ENCODE measurements around the gene AMFR.

AMFR gene

GRCh38 chr16:56352351-56353053, 72.8 kb downstream of the AMFR start:
- no peak overlapping the region for H3K27ac ChIP-seq
- H3K4me3 ChIP-seq: no peak overlapping the region

GRCh38 chr16:56351481-56351880, 73.9 kb downstream of the AMFR start:
- Histone ChIP-seq H3K27ac (no peak overlapping the region), H3K4me3 (no peak overlapping the region)

GRCh38 chr16:56350491-56351405, 74.6 kb downstream of the AMFR start:
- Histone ChIP-seq H3K4me3 (no peak overlapping the region), H3K27ac (no peak overlapping the region)

- no peak overlapping the region for H3K27ac ChIP-seq
- H3K4me3 ChIP-seq: no peak overlapping the region
Measured at GRCh38 chr16:56349711-56350161, 75.6 kb downstream of the AMFR start.

DNA sequence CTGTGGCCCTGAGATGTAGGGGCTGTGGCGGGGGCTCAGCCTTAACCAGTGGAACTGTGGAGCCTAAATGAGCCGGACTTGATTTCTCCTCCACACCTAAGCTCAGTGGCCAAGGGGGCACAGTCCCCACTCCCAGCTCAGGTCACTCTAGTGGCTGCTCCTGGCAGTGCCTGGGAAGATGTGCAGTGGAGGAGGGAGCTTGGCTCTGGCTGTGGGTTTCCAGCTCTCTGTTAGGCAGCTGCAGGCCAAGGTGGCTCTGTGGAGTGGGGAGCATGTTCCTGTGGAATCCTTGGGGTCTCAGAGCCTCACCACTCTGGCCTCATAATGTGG, 76.3 kb downstream of the AMFR start:
- Histone ChIP-seq H3K27ac (no peak overlapping the region), H3K4me3 (no peak overlapping the region)

- H3K27ac ChIP-seq: no peak overlapping the region
Measured at GRCh38 chr16:56348168-56349085, 76.9 kb downstream of the AMFR start.

GRCh38 chr16:56347670-56348069, 77.7 kb downstream of the AMFR start:
- H3K4me3 ChIP-seq: no peak overlapping the region
- no peak overlapping the region for H3K27ac ChIP-seq

More at GRCh38 chr16:56348168-56349085, 76.9 kb downstream of the AMFR start:
- H3K4me3 ChIP-seq: no peak overlapping the region

DNA sequence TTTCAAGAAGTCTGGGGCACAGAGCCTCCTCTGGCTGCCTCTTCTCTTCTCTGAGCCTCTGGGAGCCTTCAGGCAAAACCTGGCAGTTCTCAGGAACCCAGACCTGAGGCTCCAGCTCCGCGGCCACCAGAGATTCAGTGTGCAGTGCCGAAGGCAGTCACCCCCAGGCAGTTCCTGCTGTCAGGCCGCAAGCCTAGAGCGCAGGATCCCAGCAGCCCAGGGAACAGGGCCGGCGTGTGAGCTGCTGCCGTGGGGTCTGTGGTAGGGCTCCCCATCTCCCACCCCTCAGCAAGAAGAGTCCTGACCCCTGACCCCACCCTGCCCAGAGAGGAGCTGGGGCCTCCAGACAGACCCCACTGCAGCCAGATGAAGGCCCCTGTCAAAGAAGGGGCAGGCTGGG, 78.2 kb downstream of the AMFR start:
- no peak overlapping the region for H3K27ac ChIP-seq
- no peak overlapping the region for H3K4me3 ChIP-seq

DNA sequence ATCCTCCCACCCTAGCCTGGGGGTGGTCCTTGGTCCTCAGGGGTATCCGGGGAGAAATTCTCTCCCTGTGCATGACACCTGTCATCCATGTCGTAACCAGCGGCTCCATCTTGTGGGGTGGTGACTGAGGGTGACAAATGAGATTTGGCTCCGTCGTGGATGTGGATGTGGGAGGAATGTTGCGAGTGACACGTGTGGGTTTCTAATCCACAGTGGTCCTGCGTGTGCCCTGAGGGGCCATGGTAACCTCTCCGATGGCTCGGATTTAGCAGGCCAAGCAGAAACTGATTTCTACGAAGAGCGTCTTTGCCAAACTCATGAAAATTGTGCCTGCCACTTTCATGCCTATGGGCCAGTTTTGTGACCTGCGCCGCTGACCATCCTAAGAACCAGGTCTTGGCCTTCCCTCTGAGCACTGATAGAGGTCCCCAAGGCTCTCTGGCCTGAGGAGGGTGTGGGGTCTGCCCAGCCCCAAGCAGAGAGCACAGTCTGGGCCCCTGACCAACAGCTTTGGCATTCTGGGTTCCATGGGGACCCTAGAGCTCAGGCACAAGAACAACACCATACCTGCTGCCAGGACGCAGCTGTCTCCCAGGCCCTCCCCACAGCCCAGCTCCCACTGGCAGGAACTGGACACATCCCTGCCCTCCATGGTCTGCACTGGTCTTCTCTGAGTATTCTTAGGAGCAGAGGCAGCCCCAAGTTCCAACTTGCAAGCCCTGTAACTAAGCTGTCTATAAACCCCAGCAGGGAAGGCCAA, 79.0 kb downstream of the AMFR start:
- no peak overlapping the region for H3K27ac ChIP-seq
- no peak overlapping the region for H3K4me3 ChIP-seq

- H3K27ac ChIP-seq: no peak overlapping the region
Measured at GRCh38 chr16:56345406-56346050, 79.8 kb downstream of the AMFR start.

GRCh38 chr16:56344518-56345405, 80.6 kb downstream of the AMFR start:
- Histone ChIP-seq H3K4me3 (no peak overlapping the region), H3K27ac (peak overlapping the region in 1 of 21 experiments; percentile 30)

More at GRCh38 chr16:56345406-56346050, 79.8 kb downstream of the AMFR start:
- no peak overlapping the region for H3K4me3 ChIP-seq

DNA sequence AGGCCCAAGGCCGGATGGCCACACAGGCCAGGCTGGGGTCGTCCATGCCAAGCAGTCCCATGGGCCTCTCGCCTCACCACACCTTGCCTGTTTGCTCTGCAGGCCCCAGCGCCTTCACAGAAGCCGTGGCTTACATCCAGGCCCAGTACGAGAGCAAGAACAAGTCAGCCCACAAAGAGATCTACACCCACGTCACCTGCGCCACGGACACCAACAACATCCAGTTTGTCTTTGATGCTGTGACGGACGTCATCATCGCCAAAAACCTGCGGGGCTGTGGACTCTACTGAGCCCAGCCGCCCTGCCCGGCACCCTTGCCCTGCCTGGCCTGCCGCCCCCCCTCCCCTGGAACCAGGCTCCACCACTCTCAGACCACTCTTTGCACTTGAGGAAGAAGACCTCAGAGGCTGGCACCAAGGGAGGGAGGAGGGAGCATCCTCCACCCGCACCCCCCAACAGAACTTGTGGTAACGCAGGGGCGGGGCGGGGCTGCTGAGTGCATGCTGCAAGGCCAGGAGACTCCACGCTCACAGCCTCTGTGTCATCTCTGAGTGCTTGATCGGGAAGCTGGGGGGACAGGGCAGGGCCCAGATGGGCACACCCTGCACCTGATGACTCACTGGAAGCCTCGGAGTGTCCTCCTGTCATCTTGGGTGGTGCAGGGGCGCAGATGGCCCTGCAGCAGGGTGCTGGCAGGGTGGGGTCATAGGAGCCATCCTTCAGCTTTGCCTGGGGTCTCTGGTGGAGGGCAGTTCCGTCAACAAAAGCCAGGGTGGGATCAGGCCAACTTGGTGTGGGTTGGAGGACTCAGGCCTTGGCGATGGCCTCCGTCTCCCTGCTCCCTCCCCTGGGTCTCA, 81.5 kb downstream of the AMFR start:
- no peak overlapping the region for H3K27ac ChIP-seq
- H3K4me3 ChIP-seq: no peak overlapping the region

DNA sequence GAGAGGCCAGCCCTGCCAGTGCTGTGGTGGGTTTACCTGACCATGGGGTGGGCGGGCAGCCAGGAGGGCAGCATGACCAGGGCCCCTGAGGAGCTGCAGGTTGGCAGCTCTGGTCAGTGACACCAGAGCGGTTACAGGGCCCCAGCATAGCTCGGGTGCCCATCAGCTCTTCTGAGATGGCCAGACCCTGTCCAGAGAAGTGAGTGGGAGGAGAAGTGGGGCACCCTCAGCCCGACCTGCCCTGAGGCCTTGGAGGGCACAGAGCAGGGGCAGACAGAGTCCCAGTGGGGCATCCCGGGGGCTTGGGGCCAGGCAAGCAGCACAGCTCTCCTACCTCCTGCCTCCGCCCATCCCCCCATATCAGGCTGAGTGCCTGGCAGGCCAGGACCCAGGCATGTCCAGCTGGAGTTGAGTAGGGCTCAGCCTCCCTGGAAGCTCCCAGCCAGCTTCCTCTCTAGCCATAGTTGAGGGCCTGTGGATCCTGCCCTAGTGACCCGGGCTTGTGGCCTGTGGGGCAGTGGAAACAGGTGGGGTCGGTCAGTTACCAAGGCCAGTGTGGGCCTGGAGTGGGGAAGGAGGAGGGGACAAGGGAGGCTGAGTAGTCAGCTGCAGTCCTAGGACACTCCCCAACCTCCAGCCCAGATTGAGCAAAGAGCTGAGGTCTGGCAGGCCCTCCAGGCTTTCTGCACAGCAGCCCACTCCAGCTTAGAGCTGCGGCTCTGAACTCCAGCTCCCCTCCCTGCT, 83.5 kb downstream of the AMFR start:
- H3K27ac ChIP-seq: no peak overlapping the region

DNA sequence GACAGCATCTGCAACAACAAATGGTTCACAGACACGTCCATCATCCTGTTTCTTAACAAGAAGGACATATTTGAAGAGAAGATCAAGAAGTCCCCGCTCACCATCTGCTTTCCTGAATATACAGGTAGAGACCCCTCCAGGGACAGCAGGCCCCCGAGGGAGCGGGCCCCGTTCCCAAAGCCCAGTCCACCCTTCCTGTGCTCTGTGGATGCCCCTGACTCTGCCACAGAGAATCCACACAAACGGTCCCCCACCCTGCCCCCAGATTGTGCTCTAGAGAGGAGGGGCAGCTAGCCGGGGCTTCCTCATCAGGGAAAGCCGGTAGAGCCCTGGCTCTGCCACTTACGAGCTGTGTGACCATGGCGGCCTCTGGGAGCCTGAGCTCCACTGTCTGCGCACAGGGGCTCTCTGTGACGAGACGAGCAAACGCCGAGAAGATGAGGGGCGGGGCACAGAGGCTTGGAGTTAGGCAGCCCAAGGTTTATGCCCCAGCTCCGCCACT, 84.4 kb downstream of the AMFR start:
- Histone ChIP-seq H3K4me3 (no peak overlapping the region), H3K27ac (no peak overlapping the region)

More for the DNA sequence above, 83.5 kb downstream of the AMFR start:
- H3K4me3 ChIP-seq: no peak overlapping the region

DNA sequence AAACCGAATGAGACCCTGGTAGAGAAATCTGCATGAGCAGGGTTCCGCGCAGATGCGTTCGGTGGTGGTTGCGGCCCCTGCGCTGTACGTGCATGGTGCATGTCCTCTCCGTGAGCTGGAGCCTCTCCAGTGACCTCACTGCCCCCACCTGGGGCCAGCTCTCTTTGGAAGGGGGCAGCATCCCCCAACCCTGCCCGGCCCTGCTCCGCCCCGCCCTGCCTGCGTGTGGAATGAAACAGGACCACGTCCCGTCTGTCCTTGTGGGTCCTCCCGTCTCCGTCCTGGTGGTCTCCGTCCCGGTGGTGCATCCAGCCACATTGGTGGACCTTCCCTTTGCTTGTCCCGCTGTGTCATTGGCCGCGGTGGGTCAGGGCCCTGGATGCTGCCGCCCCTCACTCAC, 84.9 kb downstream of the AMFR start:
- no peak overlapping the region for H3K4me3 ChIP-seq
- H3K27ac ChIP-seq: no peak overlapping the region
